ENCODE results near the gene SAP30. TPM values are rescaled to one million over a fixed set of nuclear protein-coding genes. Genes with fewer than 3 reads are reported as not detected.

SAP30 gene
- total and polyA plus RNA-seq, 5 experiments from 2014 or later, result 1.2 to 5.3 (median 2.0) TPM

- no peak overlapping the region for H3K27ac Mint-ChIP-seq
- ATAC-seq (no peak), DNase-seq (no peak)
- H3K36me3 Mint-ChIP-seq, result no peaks in the 10 kb centered on the region
- H3K27me3 Mint-ChIP-seq, result peaks cover 0 to 13% (median 0%) of the 10 kb centered on the region in 5 donors
- POLR2A ChIA-PET, result no interaction called here
- no peaks in the 10 kb centered on the region for H3K4me1 Mint-ChIP-seq
- no peaks in the 10 kb centered on the region for H3K9me3 Mint-ChIP-seq
- no peak overlapping the region for H3K4me3 Mint-ChIP-seq
These were observed 33.6 kb downstream of the SAP30 start for GRCh38 chr4:173404296-173404865.

GRCh38 chr4:173405840-173406606, 35.3 kb downstream of the SAP30 start:
- POLR2A ChIA-PET, result no interaction called here
- no peaks in the 10 kb centered on the region for H3K4me1 Mint-ChIP-seq
- peaks cover 0 to 15% (median 0%) of the 10 kb centered on the region in 5 donors for H3K27me3 Mint-ChIP-seq
- no peak for DNase-seq
- H3K4me3 Mint-ChIP-seq, result no peak overlapping the region
- no peak for ATAC-seq
- no peak overlapping the region for H3K27ac Mint-ChIP-seq
- no peaks in the 10 kb centered on the region for H3K9me3 Mint-ChIP-seq
- no peaks in the 10 kb centered on the region for H3K36me3 Mint-ChIP-seq

- no peaks in the 10 kb centered on the region for H3K9me3 Mint-ChIP-seq
- H3K27ac Mint-ChIP-seq, result no peak overlapping the region
- no peaks in the 10 kb centered on the region for H3K4me1 Mint-ChIP-seq
- no peak for ATAC-seq
- no peak for DNase-seq
- POLR2A ChIA-PET, result no interaction called here
- H3K4me3 Mint-ChIP-seq, result no peak overlapping the region
- H3K27me3 Mint-ChIP-seq, result peaks cover 0 to 18% (median 0%) of the 10 kb centered on the region in 5 donors
- no peaks in the 10 kb centered on the region for H3K36me3 Mint-ChIP-seq
These were observed 39.3 kb downstream of the SAP30 start for GRCh38 chr4:173410079-173410478.

GRCh38 chr4:173411106-173411693, 40.4 kb downstream of the SAP30 start:
- Mint-ChIP-seq H3K27me3 (peaks cover 0 to 10% (median 0%) of the 10 kb centered on the region in 5 donors), H3K9me3 (no peaks in the 10 kb centered on the region), H3K36me3 (no peaks in the 10 kb centered on the region), H3K27ac (no peak overlapping the region), H3K4me3 (no peak overlapping the region), H3K4me1 (no peaks in the 10 kb centered on the region)
- DNase-seq (no peak), ATAC-seq (no peak)
- POLR2A ChIA-PET, result no interaction called here

GRCh38 chr4:173413036-173413435, 42.3 kb downstream of the SAP30 start:
- ATAC-seq, result no peak
- no peak overlapping the region for H3K4me3 Mint-ChIP-seq
- no peaks in the 10 kb centered on the region for H3K9me3 Mint-ChIP-seq
- no peak overlapping the region for H3K27ac Mint-ChIP-seq
- POLR2A ChIA-PET, result no interaction called here
- no peak for DNase-seq
- H3K4me1 Mint-ChIP-seq, result no peaks in the 10 kb centered on the region
- peaks cover 0 to 10% (median 0%) of the 10 kb centered on the region in 5 donors for H3K27me3 Mint-ChIP-seq
- H3K36me3 Mint-ChIP-seq, result no peaks in the 10 kb centered on the region

GRCh38 chr4:173414456-173414855, 43.7 kb downstream of the SAP30 start:
- no peaks in the 10 kb centered on the region for H3K36me3 Mint-ChIP-seq
- POLR2A ChIA-PET, result no interaction called here
- peaks cover 0 to 6% (median 0%) of the 10 kb centered on the region in 5 donors for H3K27me3 Mint-ChIP-seq
- no peak for DNase-seq
- no peak for ATAC-seq
- H3K4me3 Mint-ChIP-seq, result no peak overlapping the region
- no peaks in the 10 kb centered on the region for H3K9me3 Mint-ChIP-seq
- no peak overlapping the region for H3K27ac Mint-ChIP-seq
- no peaks in the 10 kb centered on the region for H3K4me1 Mint-ChIP-seq

- H3K9me3 Mint-ChIP-seq, result no peaks in the 10 kb centered on the region
- H3K36me3 Mint-ChIP-seq, result no peaks in the 10 kb centered on the region
- peaks cover 0 to 5% (median 0%) of the 10 kb centered on the region in 5 donors for H3K27me3 Mint-ChIP-seq
These were observed 44.3 kb downstream of the SAP30 start for GRCh38 chr4:173415092-173415491.

GRCh38 chr4:173415885-173416653, 45.3 kb downstream of the SAP30 start:
- peaks cover 2 to 6% (median 4%) of the 10 kb centered on the region in 4 donors for H3K4me1 Mint-ChIP-seq
- DNase-seq (no peak), ATAC-seq (no peak)
- H3K4me3 Mint-ChIP-seq, result no peak overlapping the region
- POLR2A ChIA-PET, result no interaction called here
- H3K27ac Mint-ChIP-seq, result no peak overlapping the region
- H3K27me3 Mint-ChIP-seq, result peaks cover 0 to 5% (median 0%) of the 10 kb centered on the region in 5 donors
- no peaks in the 10 kb centered on the region for H3K9me3 Mint-ChIP-seq
- no peaks in the 10 kb centered on the region for H3K36me3 Mint-ChIP-seq

More at GRCh38 chr4:173415092-173415491, 44.3 kb downstream of the SAP30 start:
- no peak overlapping the region for H3K4me3 Mint-ChIP-seq
- no peak for ATAC-seq
- no peak for DNase-seq
- POLR2A ChIA-PET, result interaction anchor here (0.7 kb wide), 1 partner anchor 87 kb away, joined by 3 read pairs; no protein-coding TSS in a partner anchor
- no peak overlapping the region for H3K27ac Mint-ChIP-seq
- no peaks in the 10 kb centered on the region for H3K4me1 Mint-ChIP-seq

- Mint-ChIP-seq H3K27ac (no peak overlapping the region), H3K4me3 (no peak overlapping the region), H3K36me3 (no peaks in the 10 kb centered on the region), H3K27me3 (peaks cover 0 to 4% (median 0%) of the 10 kb centered on the region in 5 donors), H3K4me1 (peaks cover 2 to 6% (median 4%) of the 10 kb centered on the region in 4 donors), H3K9me3 (no peaks in the 10 kb centered on the region)
- DNase-seq, result no peak
- no peak for ATAC-seq
- POLR2A ChIA-PET, result no interaction called here
These were observed 47.1 kb downstream of the SAP30 start for GRCh38 chr4:173417833-173418232.

GRCh38 chr4:173418639-173419038, 47.9 kb downstream of the SAP30 start:
- peaks cover 0 to 1% (median 0%) of the 10 kb centered on the region in 5 donors for H3K27me3 Mint-ChIP-seq
- ATAC-seq, result no peak
- H3K36me3 Mint-ChIP-seq, result no peaks in the 10 kb centered on the region
- no peaks in the 10 kb centered on the region for H3K9me3 Mint-ChIP-seq
- H3K4me3 Mint-ChIP-seq, result no peak overlapping the region
- no peak overlapping the region for H3K27ac Mint-ChIP-seq
- peaks cover 2 to 6% (median 4%) of the 10 kb centered on the region in 4 donors for H3K4me1 Mint-ChIP-seq
- POLR2A ChIA-PET, result no interaction called here
- no peak for DNase-seq

- Mint-ChIP-seq H3K4me3 (no peak overlapping the region), H3K36me3 (no peaks in the 10 kb centered on the region), H3K27ac (peak overlapping the region in 1 of 10 donors; percentile 9), H3K4me1 (peaks cover 2 to 9% (median 8%) of the 10 kb centered on the region in 4 donors), H3K27me3 (no peaks in the 10 kb centered on the region), H3K9me3 (no peaks in the 10 kb centered on the region)
- DNase-seq (peak in 3 of 10 donors; percentile 28 to 38 (median 34)), ATAC-seq (peak; percentile 37 to 44)
- POLR2A ChIA-PET, result interaction anchor here (1.2 kb wide), 1 partner anchor 74 kb away, joined by 3 read pairs; no protein-coding TSS in a partner anchor
These were observed 49.6 kb downstream of the SAP30 start for GRCh38 chr4:173420324-173420752.

GRCh38 chr4:173420801-173421200, 50.0 kb downstream of the SAP30 start:
- Mint-ChIP-seq H3K9me3 (no peaks in the 10 kb centered on the region), H3K4me1 (peaks cover 2 to 14% (median 13%) of the 10 kb centered on the region in 4 donors), H3K27ac (peak overlapping the region in 1 of 10 donors; percentile 9), H3K36me3 (no peaks in the 10 kb centered on the region), H3K27me3 (no peaks in the 10 kb centered on the region), H3K4me3 (no peak overlapping the region)
- POLR2A ChIA-PET, result interaction anchor here (1.2 kb wide), 1 partner anchor 73 kb away, joined by 3 read pairs; no protein-coding TSS in a partner anchor
- no peak for DNase-seq
- no peak for ATAC-seq

Measured in naive thymus-derived CD8-positive, alpha-beta T cell (primary cell).